GM19395 (cell line): ENCODE results near the gene CSTF2.

Experiments used
- ATAC-seq: cut with Tn5 transposase; IDR thresholded peaks from one replicate; pipeline ENCODE4 v1.9.1; 2021; ENCODE audit warnings: mild to moderate bottlenecking, moderate library complexity; ENCODE audit not compliant: unreplicated experiment

CSTF2 gene

DNA sequence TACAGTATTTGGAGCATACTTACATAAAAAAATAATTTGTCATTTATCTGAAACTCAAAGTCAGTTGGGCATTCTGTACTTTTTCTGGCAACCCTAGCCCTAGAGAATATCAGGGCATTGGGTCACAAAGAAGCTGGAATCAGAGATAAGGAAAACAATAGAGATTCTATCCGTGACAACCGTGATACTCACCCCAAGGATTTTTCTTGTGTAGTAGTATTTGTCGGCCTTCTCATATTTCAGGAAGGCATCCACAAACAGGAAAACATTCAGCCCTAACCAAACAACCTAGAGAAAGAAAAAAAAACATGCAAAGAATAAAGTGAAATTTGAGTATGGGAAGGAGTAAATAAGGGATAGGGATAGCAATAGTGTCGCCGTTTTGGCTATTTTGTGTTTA, 50.3 kb downstream of the CSTF2 start:
- no peak for ATAC-seq

DNA sequence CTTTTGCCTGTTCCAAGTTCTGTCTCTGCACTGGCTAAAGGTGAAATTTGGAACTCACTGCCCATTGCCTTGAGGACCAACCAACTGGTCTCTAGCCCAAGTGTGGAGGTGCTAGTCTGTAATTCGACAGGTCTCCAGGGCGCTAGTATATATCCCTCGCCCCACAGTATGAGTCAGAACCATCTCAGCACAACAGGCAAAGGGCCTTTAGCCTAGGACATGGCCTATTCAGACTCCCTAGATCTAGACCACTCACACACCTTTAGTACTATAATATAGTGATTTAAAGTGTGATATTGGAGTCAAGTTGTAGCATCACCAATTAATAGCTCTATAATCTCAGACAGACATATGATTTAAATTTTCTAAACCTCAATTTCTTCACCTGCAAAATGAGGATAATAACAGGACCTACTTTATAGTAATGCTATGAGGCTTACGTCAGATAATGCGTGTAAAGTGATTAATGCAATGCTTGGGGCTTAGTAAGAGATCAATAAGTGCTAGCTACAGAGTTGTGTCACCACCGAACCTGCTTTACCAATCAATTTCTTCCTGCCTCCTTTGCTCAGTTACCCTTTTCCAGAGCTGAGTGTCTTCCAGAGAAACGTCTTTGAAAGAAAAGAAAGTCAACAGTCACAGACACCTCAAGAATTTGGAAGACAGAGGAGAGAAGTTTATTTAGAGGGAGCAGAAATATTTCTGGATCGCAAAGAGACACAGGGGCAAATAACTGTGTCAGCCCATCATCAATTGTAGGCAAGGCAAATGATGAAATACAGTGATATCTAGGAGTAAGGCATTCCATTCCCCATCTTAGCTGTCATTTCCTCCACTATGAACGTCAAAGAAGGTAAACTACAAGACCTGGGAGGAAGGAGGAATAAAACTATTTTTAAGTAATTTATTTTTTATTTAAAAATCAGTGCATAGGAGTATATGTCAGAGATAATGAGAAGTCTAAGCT, 51.7 kb downstream of the CSTF2 start:
- ATAC-seq: no peak

DNA sequence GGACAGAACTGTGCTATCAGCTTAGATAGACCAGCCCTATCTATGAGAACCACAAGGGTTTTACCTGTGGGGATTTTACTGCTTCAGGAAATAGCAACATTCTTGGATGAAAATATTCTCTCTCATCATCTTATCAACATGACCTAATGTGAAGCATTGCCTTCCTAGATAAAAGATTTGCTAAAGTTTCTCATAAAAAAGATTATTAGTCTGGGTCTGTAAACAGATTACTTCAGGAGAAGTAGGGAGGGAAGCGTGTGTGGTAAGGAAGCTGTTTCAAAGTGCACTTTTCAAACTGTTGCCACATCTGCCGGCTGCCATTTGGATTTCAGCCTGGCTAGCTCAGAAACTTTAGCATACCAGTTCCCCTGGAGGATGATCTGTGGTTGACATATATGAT, 54.1 kb downstream of the CSTF2 start, which contains the start of gene NOX1:
NOX1 (minus strand) TSS at position 35 of the 400 bp plus-strand sequence. CDS start 220 bp downstream, outside the sequence.
- no peak for ATAC-seq

DNA sequence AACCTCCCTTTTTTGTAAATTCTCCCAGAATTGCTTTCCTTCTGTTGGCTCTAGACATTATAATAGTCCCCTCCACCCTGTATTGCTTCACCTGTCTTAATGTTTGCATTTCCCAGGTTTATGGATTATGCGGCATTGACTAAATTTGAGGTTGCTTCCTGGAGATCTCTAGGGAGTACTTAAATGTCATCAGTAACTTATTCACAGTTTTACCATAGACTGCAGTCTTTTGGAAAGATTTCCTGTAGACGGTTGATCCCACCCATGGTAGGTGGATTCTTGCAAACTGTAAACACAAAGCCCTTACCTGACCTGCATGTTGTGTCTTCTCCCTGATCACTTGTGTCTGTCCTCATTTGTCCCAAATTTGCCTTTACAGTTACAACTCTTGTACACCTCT, 60.2 kb downstream of the CSTF2 start:
- no peak for ATAC-seq

DNA sequence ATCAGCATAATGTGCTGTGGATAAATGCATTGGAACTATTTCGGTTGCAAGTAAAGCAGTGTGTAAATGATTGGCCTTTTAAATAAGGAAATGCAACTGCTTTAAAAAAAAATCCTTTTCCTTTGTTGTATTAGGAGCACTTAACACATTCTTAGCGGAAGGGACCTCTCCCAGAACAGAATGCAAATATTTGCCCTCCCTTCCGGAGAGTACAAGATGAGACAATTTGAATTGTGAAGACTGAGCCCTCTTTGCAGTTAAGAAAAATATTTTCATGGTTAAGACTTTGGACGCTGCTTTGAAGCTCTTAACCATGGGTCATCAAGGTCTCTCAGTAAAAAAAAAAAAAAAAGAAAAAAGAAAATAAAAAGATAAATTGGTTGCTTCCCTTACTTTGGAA, 63.5 kb downstream of the CSTF2 start:
- no peak for ATAC-seq
